NCI-H1105 treated with DMSO at 0.1 percent for 48 hours (cell line): Measurements from ENCODE around the gene PIRT.

Experiments
- DNase-seq: peaks from one replicate; lab custom pipeline; 2025; lab: John Stamatoyannopoulos, UW

Gene PIRT

GRCh38 chr17:10787306-10788045, 50.4 kb downstream of the PIRT start:
- DNase-seq = no peak

GRCh38 chr17:10785295-10785694, 52.6 kb downstream of the PIRT start:
- DNase-seq = no peak

GRCh38 chr17:10779609-10780008, 58.3 kb downstream of the PIRT start:
- DNase-seq = no peak

GRCh38 chr17:10777890-10778289, 60.0 kb downstream of the PIRT start:
- DNase-seq = no peak

- DNase-seq = no peak
These were observed 60.6 kb downstream of the PIRT start for GRCh38 chr17:10777131-10777807.

GRCh38 chr17:10776381-10776780, 61.5 kb downstream of the PIRT start:
- no peak for DNase-seq

- no peak for DNase-seq
These were observed 62.0 kb downstream of the PIRT start for GRCh38 chr17:10775740-10776356.

GRCh38 chr17:10775058-10775457, 62.8 kb downstream of the PIRT start:
- DNase-seq = no peak

- no peak for DNase-seq
These were observed 64.5 kb downstream of the PIRT start for GRCh38 chr17:10773391-10773790.
